Muscle layer of colon (tissue), 2 donors: ENCODE measurements around the gene BTBD9.

Experiments used
- H3K27ac ChIP-seq: one replicate; pipeline ENCODE4 v1.7.0; 2013; ENCODE audit warnings: low read depth, mild to moderate bottlenecking, low read length, moderate library complexity
- H3K27me3 ChIP-seq, 2 donors: one replicate each; pipeline ENCODE4 v1.7.0; 2013; ENCODE audit warnings: low read length in 2 of 2, mild to moderate bottlenecking in 2 of 2; ENCODE audit not compliant: insufficient read depth in 2 of 2, control insufficient read depth in 1 of 2
- H3K36me3 ChIP-seq: one replicate; pipeline ENCODE4 v1.7.0; 2013; ENCODE audit warnings: mild to moderate bottlenecking, low read length; ENCODE audit not compliant: insufficient read depth
- H3K4me1 ChIP-seq: one replicate; pipeline ENCODE4 v1.7.0; 2013; ENCODE audit warnings: mild to moderate bottlenecking, low read length; ENCODE audit not compliant: insufficient read depth
- H3K4me3 ChIP-seq, 2 donors: one replicate each; pipeline ENCODE4 v1.7.0; 2013; ENCODE audit warnings: low read length in 2 of 2, low read depth in 1 of 2, mild to moderate bottlenecking in 1 of 2, moderate library complexity in 1 of 2
- H3K9ac ChIP-seq: one replicate; pipeline ENCODE4 v1.7.0; 2013; ENCODE audit warnings: low read length
- H3K9me3 ChIP-seq: one replicate; pipeline ENCODE4 v1.7.0; 2013; ENCODE audit warnings: mild to moderate bottlenecking, low read length
- donor health status: abdominal sarcoma.
- donor health status: Adenocarcinoma of cecum.

The BTBD9 gene

DNA sequence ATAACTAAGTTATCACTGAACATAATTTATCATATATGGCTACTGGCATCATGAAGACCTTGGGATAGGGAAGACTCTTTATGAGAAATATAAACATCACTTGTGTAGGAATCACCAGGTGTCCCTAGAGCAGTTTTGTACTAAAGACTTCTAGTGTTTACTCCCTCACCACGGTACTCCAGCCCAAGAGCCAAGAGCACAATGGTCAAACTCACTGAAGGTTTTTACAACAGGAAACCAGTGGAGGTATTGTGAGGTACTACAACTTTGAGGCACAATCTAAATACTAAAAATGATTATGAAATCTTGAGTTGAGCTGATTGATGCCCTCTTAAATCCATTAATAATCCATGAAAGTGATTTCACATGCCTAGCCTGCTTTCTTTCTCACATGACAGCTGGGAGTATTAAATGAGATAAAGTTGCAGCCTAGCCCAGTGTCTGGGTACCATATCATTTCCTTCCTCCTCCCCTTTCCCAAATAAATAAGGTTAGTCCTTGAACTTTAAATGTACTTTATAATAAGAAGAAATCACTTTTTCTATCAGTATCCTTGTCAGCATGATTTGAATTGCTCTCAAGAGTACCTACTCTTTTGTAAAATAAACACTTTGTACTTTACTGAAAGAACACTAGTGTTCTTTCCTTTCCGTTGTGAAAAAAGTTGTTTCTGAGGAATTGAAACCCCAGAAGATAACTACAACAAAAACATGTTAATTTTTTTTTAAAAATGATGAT is 36.7 kb upstream of the BTBD9 start:
- Histone ChIP-seq H3K9ac (no peak overlapping the region), H3K4me1 (no peaks in the 10 kb centered on the region), H3K9me3 (no peaks in the 10 kb centered on the region), H3K27me3 (no peaks in the 10 kb centered on the region), H3K36me3 (peaks cover 33% of the 10 kb centered on the region), H3K4me3 (no peak overlapping the region), H3K27ac (no peak overlapping the region)

DNA sequence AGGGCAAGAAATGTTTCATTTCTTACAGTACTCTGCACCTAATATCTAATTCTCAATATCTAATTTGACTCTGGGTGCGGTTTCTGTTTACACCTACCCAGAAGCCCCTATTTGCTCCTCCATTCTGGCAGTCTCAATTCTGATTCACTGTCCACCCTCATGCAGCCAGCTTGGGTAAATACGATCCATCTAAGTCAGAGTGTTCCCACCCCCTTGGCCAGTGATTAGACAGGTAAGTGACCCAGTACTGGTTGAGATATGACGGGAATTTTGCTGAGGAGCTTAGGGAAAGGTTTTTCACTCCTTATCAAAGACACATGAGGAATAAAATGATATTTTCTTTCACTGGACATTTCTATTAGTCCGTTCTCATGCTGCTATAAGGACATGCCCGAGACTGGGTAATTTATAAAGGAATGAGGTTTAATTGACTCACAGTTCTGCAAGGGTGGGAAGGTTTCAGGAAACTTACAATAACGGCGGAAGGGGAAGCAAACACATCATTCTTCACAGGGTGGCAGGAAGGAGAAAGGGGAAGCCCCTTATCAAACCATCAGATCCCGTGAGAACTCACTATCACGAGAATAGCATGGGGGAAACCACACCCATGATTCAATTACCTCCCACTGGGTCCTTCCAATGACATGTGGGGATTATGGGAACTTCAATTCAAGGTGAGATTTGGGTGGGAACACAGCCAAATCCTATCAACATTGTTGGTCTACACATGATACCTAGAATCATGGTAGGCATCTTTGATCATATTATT is 33.9 kb upstream of the BTBD9 start:
- no peak overlapping the region for H3K4me3 ChIP-seq
- no peak overlapping the region for H3K27ac ChIP-seq
- H3K27me3 ChIP-seq = no peaks in the 10 kb centered on the region
- H3K9me3 ChIP-seq = no peaks in the 10 kb centered on the region
- peaks cover 32% of the 10 kb centered on the region for H3K36me3 ChIP-seq
- H3K9ac ChIP-seq = no peak overlapping the region
- no peaks in the 10 kb centered on the region for H3K4me1 ChIP-seq

DNA sequence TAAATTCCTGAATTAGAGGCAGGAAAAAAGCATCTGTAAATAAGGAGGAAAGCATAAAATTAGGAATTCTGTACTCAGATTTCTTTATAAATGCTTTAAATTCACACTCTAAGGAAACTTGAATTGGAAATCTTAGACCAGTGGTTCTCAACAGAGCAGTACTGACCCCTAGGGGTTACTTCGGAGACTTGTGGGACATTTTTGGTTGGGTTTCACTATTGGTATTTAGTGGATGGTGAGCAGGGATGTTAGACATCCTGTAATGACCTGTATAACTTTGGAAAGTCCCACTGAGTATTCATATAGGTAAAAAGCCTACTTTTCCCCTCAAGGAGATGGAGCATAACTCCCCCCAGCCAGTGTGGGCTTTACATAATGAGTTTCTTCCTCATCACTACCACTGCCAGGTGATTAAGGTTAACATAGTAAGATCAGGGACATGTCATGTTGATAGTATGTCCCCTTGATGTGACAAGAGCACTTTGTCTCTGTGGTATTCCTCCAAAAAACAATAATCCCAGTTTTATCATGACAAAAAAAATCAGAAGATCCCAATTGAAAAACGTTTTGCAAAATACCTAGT is 32.2 kb upstream of the BTBD9 start:
- no peak overlapping the region for H3K4me3 ChIP-seq
- H3K9ac ChIP-seq = no peak overlapping the region
- H3K36me3 ChIP-seq = peaks cover 19% of the 10 kb centered on the region
- no peak overlapping the region for H3K27ac ChIP-seq
- H3K4me1 ChIP-seq = no peaks in the 10 kb centered on the region
- no peaks in the 10 kb centered on the region for H3K27me3 ChIP-seq
- no peaks in the 10 kb centered on the region for H3K9me3 ChIP-seq

DNA sequence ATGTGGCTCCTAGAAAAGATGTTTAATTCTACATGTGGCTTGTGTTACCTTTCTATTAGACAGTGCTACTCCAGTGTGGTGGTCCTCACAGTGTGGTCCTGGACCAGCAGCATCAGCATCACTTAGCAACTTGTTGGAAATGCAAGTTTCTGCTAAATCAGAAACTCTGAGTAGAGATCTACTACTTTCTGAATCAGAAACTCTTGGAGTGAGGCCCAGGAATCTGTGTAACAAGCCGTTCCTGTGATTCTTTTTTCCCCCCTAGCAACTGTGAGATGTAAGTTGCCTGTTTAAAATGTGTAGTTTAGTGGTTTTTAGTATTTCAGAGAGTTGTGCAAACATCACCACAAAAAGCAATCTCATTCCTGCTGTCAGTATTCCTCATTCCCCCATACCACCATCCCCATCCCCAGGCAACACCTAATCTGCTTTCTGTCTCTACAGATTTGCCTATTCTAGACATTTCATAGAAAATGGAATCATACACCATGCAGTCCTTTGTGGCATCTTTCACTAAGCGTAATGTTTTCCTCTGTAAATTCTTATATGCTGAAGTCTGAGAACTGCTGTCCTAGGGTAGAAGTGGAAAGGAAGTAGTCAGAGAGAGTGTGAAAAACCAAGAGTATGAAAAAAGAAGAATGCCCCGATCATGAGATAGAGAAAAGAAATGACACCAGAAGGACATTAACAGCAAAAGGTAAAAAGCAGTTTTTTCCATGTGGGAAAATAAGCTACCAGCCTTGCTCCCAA is 18.9 kb upstream of the BTBD9 start:
- Histone ChIP-seq H3K4me3 (no peak overlapping the region), H3K4me1 (no peaks in the 10 kb centered on the region), H3K9me3 (no peaks in the 10 kb centered on the region), H3K27me3 (no peaks in the 10 kb centered on the region), H3K36me3 (no peaks in the 10 kb centered on the region), H3K9ac (no peak overlapping the region), H3K27ac (no peak overlapping the region)

DNA sequence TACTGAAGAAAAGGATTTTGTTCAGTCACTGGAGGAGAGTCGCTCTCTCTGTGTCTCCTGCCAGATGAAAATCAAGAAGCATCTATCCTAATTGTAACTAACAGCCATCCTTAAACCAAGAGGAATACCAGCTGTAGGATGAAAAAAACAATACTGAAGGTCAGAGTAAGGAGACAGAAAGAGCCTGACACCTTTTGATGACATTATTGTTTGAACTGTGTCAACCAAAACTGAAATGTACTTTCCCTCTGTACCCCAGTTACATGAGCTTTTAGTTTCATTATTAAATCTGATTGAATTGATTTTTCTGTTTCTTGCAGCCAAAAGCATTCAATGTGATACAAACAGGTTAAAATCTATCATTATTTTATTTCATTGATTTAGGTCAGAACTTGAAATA is 17.2 kb upstream of the BTBD9 start:
- H3K4me3 ChIP-seq = no peak overlapping the region
- no peak overlapping the region for H3K9ac ChIP-seq
- H3K9me3 ChIP-seq = no peaks in the 10 kb centered on the region
- H3K27ac ChIP-seq = no peak overlapping the region
- no peaks in the 10 kb centered on the region for H3K36me3 ChIP-seq
- H3K4me1 ChIP-seq = no peaks in the 10 kb centered on the region
- H3K27me3 ChIP-seq = no peaks in the 10 kb centered on the region

DNA sequence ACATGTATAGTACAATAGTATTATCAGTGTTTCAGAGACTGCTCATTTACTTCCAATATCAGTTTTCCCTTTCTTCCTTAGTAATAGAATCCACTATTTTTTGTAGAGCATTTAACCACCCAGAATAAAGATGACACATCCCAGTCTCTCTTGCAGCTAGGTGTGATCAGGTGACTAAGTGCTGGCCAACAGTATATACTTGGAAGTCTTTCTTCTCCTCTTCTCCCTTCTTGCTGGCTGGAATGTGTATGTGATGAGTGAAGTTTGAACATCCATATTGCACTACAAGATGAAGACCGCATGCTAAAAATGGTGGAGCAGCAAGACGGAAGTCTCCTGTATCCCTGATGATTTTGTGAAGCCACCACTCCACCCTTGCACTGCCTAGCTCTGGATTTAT is 14.5 kb upstream of the BTBD9 start:
- Histone ChIP-seq H3K27ac (no peak overlapping the region), H3K4me1 (no peaks in the 10 kb centered on the region), H3K36me3 (peaks cover 5% of the 10 kb centered on the region), H3K4me3 (no peak overlapping the region), H3K27me3 (no peaks in the 10 kb centered on the region), H3K9ac (no peak overlapping the region), H3K9me3 (no peaks in the 10 kb centered on the region)

DNA sequence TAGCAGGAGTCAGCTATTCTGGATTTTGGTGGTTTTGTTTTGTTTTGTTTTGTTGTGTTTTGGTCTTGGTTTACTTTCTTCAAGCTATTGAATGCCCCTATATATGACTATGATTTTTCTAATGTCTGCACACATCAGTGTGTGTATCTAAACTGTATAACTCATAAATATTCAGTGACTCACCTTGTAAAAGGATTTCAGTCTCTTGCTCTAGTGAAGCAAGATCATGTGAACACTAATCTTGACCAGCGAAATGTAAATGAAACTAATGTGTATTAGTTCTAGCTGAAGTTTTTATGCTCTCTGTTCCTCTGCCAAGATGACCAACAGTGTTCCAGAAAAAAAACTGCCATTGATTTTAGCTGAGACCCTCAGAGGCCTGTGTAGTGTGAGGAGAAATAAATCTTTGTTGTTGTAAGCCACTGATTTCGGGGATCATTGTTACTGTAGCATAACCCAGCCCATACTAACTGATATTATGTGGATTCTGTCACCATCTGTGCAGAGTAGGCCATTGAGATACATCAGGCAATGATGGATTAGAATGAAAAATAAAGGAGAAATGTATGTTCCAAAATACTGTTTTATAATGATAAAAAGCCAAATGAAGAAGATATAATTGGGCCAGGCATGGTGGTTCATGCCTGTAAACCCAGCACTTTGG is 11.5 kb upstream of the BTBD9 start:
- Histone ChIP-seq H3K9ac (no peak overlapping the region), H3K4me1 (no peaks in the 10 kb centered on the region), H3K9me3 (no peaks in the 10 kb centered on the region), H3K4me3 (no peak overlapping the region), H3K36me3 (peaks cover 5% of the 10 kb centered on the region), H3K27me3 (no peaks in the 10 kb centered on the region), H3K27ac (no peak overlapping the region)

DNA sequence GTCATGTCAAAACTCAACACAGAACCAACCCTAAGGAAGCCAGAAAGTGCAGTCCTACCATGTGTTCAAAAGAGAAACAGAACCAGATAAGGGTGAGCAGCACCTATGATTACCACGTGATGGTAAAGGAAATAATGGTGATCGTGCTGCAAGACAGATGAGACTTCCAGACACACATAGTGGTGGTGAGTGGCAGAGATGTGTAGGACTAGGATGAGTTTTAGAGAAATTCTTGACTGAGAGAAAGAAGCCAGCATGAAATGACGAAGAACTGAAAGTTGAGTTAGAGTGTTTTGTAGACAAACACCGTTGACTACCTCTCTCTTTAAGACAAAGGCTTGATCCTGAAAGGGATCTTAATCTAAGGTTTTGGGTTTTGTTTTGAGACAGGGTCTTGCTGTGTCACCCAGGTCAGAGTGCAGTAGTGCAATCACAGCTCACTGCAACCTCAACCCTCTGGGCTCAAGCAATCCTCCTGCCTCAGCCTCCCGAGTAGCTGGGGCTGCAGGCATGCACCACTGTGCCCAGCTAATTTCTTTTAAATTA is 10.6 kb upstream of the BTBD9 start:
- Histone ChIP-seq H3K27ac (no peak overlapping the region), H3K27me3 (no peaks in the 10 kb centered on the region), H3K4me3 (no peak overlapping the region), H3K9me3 (no peaks in the 10 kb centered on the region), H3K9ac (no peak overlapping the region), H3K4me1 (no peaks in the 10 kb centered on the region), H3K36me3 (peaks cover 5% of the 10 kb centered on the region)

DNA sequence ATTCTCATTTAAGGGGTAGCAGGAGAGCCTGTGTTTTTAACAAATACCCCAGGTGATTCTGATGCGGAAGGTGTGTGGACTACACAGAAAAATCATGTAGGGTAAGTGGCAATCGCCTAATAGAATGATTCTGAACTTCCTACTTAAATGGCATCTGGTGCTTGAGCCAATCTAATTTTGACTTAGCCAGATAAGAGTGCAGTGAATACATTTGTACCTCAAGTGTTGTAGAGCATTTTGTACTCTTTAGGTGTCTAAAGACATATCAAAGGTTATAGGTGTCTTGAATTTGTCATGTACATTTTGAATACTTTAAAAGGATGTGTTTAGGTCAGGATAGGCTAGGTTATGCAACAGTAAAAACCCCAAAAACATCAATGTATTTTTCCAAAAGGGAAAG is 10.0 kb upstream of the BTBD9 start:
- no peak overlapping the region for H3K4me3 ChIP-seq

DNA sequence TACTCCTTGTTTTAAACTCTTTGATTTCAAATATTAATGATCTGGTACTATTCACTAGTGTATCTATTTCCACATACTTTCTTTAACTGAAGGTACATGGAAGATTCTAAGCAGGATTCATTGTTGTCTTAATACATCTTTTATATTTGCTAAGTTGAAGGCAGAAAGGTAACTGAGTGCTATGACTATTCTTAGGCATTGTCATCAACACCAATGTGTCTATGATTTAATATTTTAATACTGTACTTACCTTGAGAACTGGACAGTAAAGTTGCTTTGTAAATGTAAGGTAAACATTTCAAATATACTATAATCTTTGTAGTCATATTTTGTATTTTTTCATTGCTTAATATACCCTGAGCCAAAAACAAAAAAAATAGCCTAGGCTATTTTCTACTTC is 8.9 kb upstream of the BTBD9 start:
- H3K27ac ChIP-seq = no peak overlapping the region
- no peaks in the 10 kb centered on the region for H3K27me3 ChIP-seq
- H3K4me3 ChIP-seq = no peak overlapping the region
- H3K36me3 ChIP-seq = peaks cover 5% of the 10 kb centered on the region
- no peaks in the 10 kb centered on the region for H3K9me3 ChIP-seq
- H3K4me1 ChIP-seq = no peaks in the 10 kb centered on the region
- no peak overlapping the region for H3K9ac ChIP-seq

More for the DNA sequence above, 10.0 kb upstream of the BTBD9 start:
- Histone ChIP-seq H3K9me3 (no peaks in the 10 kb centered on the region), H3K36me3 (peaks cover 5% of the 10 kb centered on the region), H3K27me3 (no peaks in the 10 kb centered on the region), H3K9ac (no peak overlapping the region), H3K4me1 (no peaks in the 10 kb centered on the region), H3K27ac (no peak overlapping the region)
